DND-41 (cell line): ENCODE data around the gene SLC1A2.

ENCODE experiments used
- ATAC-seq: fragments of 200-7000 bp; cut with Tn5 transposase; 3 replicates; pipeline ENCODE4 v1.9.1; 2021; ENCODE audit warnings: low read depth; ENCODE audit not compliant: insufficient read depth
- DNase-seq: peaks from one replicate; pipeline ENCODE4 v3.0.0-alpha.2; 2020
- H2AFZ ChIP-seq: 2 replicates; pipeline ENCODE4 v1.6.0; 2012; ENCODE audit warnings: low read depth, low read length
- H3K27ac ChIP-seq: 2 replicates; pipeline ENCODE4 v1.5.1; 2012; ENCODE audit warnings: low read length, inconsistent platforms
- H3K27me3 ChIP-seq: fragments of 200-600 bp; sonication (generic); 2 replicates; pipeline ENCODE4 v1.6.0; 2012; ENCODE audit warnings: low read length, mild to moderate bottlenecking, inconsistent platforms; ENCODE audit not compliant: insufficient read depth, poor library complexity
- H3K36me3 ChIP-seq: 2 replicates; pipeline ENCODE4 v1.5.1; 2012; ENCODE audit warnings: low read length, inconsistent platforms; ENCODE audit not compliant: insufficient read depth
- H3K4me1 ChIP-seq: 2 replicates; pipeline ENCODE4 v1.5.1; 2012; ENCODE audit warnings: mild to moderate bottlenecking, low read length; ENCODE audit not compliant: insufficient read depth
- H3K4me2 ChIP-seq: 2 replicates; pipeline ENCODE4 v1.6.0; 2012; ENCODE audit warnings: mild to moderate bottlenecking, moderate library complexity, low read length, inconsistent platforms; ENCODE audit not compliant: insufficient read depth
- H3K4me3 ChIP-seq, 2 experiments: fragments of 200-600 bp in 1 of 2; shearing (Covaris generic) in 1 of 2; 2 replicates each; pipeline ENCODE4 v1.5.1; 2012 to 2016; ENCODE audit warnings: inconsistent platforms in 2 of 2, low read length in 2 of 2, mild to moderate bottlenecking in 2 of 2, low read depth in 1 of 2, moderate library complexity in 1 of 2
- H3K79me2 ChIP-seq: 2 replicates; pipeline ENCODE4 v1.6.0; 2012; ENCODE audit warnings: low read length, inconsistent platforms; ENCODE audit not compliant: insufficient read depth
- H3K9ac ChIP-seq: 2 replicates; pipeline ENCODE4 v1.6.0; 2012; ENCODE audit warnings: low read depth, mild to moderate bottlenecking, inconsistent platforms, low read length, moderate library complexity
- H3K9me3 ChIP-seq: 2 replicates; pipeline ENCODE4 v1.5.1; 2012; ENCODE audit warnings: low read length, moderate library complexity, mild to moderate bottlenecking, inconsistent platforms; ENCODE audit not compliant: insufficient read depth, severe bottlenecking
- H4K20me1 ChIP-seq: 2 replicates; pipeline ENCODE4 v1.6.0; 2012; ENCODE audit warnings: low read length; ENCODE audit not compliant: insufficient read depth
- EZH2 ChIP-seq: IDR thresholded peaks from 3 replicates; pipeline ENCODE4 v1.6.1; 2012; ENCODE audit warnings: borderline replicate concordance, low read depth, mild to moderate bottlenecking, moderate library complexity, low read length, inconsistent platforms; ENCODE audit not compliant: severe bottlenecking
- TF ChIP-seq, protein P1 (sequence below): IDR thresholded peaks from 2 replicates; pipeline ENCODE4 v1.5.1; 2012; ENCODE audit warnings: borderline replicate concordance, low read length, moderate library complexity, mild to moderate bottlenecking; ENCODE audit not compliant: poor library complexity, severe bottlenecking; ENCODE audit errors: extremely low read depth

Gene SLC1A2

DNA sequence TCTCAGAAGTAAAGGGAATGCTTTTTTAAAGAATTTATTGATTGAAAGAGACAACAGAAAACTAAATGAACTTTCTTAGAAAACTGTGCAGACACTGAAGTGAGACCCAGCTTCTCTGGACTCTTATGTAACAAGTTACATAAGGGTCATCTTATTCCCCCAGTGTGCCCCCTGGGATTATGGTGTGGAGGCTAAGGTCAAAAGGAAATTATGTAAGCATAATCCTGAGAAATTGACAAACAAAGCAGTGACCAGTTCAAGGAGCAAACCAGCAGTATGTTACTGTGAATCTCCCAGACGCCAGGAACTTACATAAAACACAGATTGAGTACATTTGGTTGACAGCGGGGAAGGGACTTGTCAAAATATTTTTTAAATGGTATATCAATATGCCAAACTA, 78.6 kb downstream of the SLC1A2 start:
- peaks cover 6% of the 10 kb centered on the region for H3K27me3 ChIP-seq
- no peak overlapping the region for H3K27ac ChIP-seq
- H4K20me1 ChIP-seq, result no peaks in the 10 kb centered on the region
- no peak overlapping the region for H2AFZ ChIP-seq
- H3K9me3 ChIP-seq, result no peaks in the 10 kb centered on the region
- no peak for TF ChIP-seq EZH2
- TF ChIP-seq, protein P1, sequence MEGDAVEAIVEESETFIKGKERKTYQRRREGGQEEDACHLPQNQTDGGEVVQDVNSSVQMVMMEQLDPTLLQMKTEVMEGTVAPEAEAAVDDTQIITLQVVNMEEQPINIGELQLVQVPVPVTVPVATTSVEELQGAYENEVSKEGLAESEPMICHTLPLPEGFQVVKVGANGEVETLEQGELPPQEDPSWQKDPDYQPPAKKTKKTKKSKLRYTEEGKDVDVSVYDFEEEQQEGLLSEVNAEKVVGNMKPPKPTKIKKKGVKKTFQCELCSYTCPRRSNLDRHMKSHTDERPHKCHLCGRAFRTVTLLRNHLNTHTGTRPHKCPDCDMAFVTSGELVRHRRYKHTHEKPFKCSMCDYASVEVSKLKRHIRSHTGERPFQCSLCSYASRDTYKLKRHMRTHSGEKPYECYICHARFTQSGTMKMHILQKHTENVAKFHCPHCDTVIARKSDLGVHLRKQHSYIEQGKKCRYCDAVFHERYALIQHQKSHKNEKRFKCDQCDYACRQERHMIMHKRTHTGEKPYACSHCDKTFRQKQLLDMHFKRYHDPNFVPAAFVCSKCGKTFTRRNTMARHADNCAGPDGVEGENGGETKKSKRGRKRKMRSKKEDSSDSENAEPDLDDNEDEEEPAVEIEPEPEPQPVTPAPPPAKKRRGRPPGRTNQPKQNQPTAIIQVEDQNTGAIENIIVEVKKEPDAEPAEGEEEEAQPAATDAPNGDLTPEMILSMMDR, result no peak
- H3K79me2 ChIP-seq, result no peaks in the 10 kb centered on the region
- no peak overlapping the region for H3K4me2 ChIP-seq
- H3K36me3 ChIP-seq, result no peaks in the 10 kb centered on the region
- H3K4me3 ChIP-seq, result no peak overlapping the region
- no peaks in the 10 kb centered on the region for H3K4me1 ChIP-seq
- H3K9ac ChIP-seq, result no peak overlapping the region
- ATAC-seq (no peak), DNase-seq (no peak)

DNA sequence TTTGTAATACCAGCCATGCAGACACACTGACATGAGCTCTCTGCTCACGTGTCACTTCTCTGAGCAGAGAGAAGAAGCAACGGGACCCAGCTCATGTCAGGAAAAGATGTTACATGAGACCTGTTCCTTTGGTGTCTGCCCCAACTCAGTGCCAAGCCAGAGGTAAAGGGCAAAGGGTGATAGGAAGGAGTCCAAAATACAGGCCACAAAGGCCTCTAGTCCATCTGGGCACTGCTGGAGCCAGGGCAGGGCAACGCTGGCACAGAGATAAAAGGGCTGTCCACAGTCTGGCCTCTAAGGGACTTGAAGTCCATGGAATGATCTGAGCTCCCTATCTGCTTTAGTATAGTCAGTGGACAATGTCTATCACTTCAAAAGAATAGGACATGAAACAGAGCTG, 79.3 kb downstream of the SLC1A2 start:
- H3K4me1 ChIP-seq, result no peaks in the 10 kb centered on the region
- no peak overlapping the region for H3K4me2 ChIP-seq
- TF ChIP-seq, protein P1, result no peak
- TF ChIP-seq EZH2, result no peak
- peaks cover 6% of the 10 kb centered on the region for H3K27me3 ChIP-seq
- no peak for DNase-seq
- H3K27ac ChIP-seq, result no peak overlapping the region
- H4K20me1 ChIP-seq, result no peaks in the 10 kb centered on the region
- no peak overlapping the region for H3K4me3 ChIP-seq
- H3K36me3 ChIP-seq, result no peaks in the 10 kb centered on the region
- H3K9me3 ChIP-seq, result no peaks in the 10 kb centered on the region
- no peak overlapping the region for H3K9ac ChIP-seq
- no peak overlapping the region for H2AFZ ChIP-seq
- ATAC-seq, result no peak
- H3K79me2 ChIP-seq, result no peaks in the 10 kb centered on the region

DNA sequence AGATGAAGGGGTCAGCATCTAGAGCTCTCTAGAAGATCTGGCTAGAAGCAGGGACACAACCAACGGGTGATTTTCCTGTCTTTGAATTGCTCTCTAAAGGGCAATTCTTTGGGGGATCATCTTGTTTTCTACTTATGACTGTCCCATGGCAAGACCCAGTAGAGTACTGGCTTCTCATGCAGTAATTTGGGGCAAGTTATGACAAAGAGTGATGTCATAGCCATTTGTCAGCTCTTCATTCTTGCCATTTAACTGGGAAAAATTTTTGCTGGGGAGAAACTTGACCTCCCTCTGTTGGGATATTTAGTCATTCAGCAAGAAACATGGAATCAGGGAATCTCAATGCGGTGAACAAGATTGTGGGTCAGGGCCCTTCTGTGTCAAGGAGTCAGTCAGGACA, 80.4 kb downstream of the SLC1A2 start:
- TF ChIP-seq EZH2, result no peak
- TF ChIP-seq, protein P1, result no peak
- Histone ChIP-seq H2AFZ (no peak overlapping the region), H3K27ac (no peak overlapping the region)

DNA sequence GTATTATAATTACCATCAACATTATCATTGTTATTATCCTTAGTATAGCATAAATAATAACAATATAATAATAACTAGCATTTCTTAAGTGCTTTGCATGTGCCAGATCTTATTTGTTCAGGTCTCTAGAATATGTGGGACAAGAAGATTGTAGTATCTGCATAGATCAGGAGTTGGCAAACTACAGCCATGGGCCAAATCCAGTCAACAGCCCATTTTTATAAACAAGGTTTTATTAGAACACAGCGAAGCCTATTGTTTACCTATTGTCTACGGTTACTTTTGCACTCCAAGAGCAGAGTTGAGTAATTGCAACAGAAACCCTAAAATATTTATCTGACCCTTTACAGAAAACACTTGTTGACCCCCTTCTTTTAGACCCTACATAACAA, 81.4 kb downstream of the SLC1A2 start:
- peaks cover 4% of the 10 kb centered on the region for H3K27me3 ChIP-seq
- no peak overlapping the region for H3K9ac ChIP-seq
- no peak overlapping the region for H2AFZ ChIP-seq
- H3K79me2 ChIP-seq, result no peaks in the 10 kb centered on the region
- H3K9me3 ChIP-seq, result no peaks in the 10 kb centered on the region
- no peaks in the 10 kb centered on the region for H3K4me1 ChIP-seq
- H3K4me2 ChIP-seq, result no peak overlapping the region
- no peak overlapping the region for H3K27ac ChIP-seq
- H3K4me3 ChIP-seq, result no peak overlapping the region
- H4K20me1 ChIP-seq, result no peaks in the 10 kb centered on the region
- TF ChIP-seq, protein P1, result no peak
- no peak for TF ChIP-seq EZH2
- H3K36me3 ChIP-seq, result no peaks in the 10 kb centered on the region
- no peak for ATAC-seq
- no peak for DNase-seq

More for the DNA sequence above, 80.4 kb downstream of the SLC1A2 start:
- Histone ChIP-seq H3K4me1 (no peaks in the 10 kb centered on the region), H3K79me2 (no peaks in the 10 kb centered on the region), H3K9ac (no peak overlapping the region), H4K20me1 (no peaks in the 10 kb centered on the region), H3K4me3 (no peak overlapping the region), H3K9me3 (no peaks in the 10 kb centered on the region), H3K36me3 (no peaks in the 10 kb centered on the region), H3K4me2 (no peak overlapping the region), H3K27me3 (peaks cover 4% of the 10 kb centered on the region)
- ATAC-seq, result no peak
- DNase-seq, result no peak
